GM18499 (cell line): ENCODE measurements around the gene ZNF646.
"Not testable (repeated sequence)": the region's sequence is repeated elsewhere in the genome, so short reads cannot be mapped to it uniquely, and the experiment has no call there.

ENCODE experiments used
- ATAC-seq: cut with Tn5 transposase; IDR thresholded peaks from one replicate; pipeline ENCODE4 v1.9.1; 2021; ENCODE audit warnings: moderate number of reproducible peaks; ENCODE audit not compliant: insufficient read depth, unreplicated experiment

Gene ZNF646

DNA sequence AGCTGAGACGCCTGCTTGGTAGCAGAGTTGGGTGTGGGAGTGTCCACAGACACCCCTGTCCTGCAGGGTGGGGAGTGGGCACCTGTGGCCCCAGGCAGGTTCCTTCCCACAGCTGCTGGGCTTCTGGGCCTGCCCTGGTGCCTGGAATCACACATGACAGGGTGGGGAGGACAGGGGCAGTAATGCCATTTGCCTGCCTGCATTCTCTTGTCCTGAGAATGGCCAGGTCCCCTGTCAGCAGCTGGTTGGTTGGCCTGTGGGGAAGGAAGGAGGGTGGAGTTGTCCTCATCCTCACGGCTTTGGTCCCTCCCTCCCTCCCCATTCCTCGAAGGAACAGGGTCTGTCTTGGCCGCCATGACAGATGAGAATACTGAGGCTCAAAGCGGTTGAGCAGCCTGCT, 9.3 kb downstream of the ZNF646 start:
- ATAC-seq: no peak

DNA sequence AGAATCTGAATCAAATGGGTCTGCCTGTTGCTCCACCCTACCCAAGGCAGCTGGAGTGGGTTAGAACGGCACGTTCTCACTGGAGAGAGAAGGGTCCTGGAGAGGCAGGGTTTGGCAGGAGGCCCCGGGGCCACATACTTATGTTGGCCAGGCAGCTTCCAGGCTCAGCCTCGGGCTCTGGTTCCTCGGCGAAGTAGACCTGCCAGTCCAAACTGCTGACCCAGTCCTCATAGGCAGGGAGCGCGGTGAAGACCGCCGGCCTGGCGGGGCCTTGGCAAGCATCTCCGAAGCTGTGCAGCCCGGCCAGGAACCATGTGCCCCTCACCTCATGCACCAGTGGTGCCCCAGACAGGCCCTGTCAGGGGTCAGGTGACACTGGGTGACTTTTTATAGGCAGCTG, 9.8 kb downstream of the ZNF646 start:
- no peak for ATAC-seq

DNA sequence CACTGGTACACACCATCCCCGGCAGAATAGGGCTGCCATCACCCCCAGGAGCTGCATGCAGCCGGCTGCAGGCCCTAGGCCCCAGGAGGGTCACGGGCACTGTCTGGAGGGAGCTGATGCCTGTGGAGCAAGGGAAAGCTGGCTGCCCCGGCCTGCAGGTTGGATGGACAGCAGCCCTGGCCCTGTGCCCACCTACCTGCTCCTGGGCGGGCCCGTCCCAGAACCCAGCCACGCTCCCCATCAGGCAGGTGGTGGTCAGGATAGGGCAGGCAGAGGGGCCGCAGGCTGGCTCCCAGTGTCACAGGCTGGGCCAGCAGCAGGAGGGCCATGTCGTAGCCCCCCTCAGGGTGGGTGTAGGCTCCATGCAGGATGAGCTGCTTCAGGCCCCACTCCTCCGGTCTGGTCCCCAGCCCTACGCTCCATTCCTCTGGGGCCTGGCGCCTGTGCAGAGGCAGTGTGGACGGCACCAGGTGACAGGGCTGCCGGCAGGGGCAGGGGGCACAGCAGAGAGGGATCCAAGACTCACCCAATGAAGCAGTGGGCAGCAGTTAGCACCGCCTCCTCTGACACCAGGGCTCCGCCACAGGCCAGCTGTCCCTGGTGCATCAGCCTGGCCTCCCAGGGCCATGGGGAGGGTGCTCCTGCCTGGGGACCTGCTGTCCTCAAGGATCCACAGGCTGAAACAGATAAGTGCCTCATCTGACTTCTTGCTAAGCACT, 10.5 kb downstream of the ZNF646 start:
- no peak for ATAC-seq

DNA sequence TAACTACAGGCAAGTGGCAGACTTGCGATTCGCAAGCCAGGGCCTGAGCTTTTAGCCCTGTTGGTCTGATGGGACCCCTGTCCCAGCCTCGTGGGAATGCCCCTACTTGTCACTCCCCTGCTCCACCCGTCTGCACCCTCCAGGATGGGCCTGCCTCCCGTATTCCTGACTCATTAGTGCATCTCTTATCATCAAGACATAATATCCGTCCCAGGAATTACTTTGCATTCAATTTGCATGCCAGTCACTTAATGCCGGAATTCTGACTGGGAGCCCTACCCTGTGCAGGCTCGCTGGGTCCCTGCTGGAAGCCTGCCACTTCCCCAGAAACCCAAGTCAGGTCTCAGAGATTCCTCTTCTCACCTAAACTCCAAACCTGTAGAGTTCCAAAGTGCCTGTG, 11.2 kb downstream of the ZNF646 start:
- no peak for ATAC-seq

DNA sequence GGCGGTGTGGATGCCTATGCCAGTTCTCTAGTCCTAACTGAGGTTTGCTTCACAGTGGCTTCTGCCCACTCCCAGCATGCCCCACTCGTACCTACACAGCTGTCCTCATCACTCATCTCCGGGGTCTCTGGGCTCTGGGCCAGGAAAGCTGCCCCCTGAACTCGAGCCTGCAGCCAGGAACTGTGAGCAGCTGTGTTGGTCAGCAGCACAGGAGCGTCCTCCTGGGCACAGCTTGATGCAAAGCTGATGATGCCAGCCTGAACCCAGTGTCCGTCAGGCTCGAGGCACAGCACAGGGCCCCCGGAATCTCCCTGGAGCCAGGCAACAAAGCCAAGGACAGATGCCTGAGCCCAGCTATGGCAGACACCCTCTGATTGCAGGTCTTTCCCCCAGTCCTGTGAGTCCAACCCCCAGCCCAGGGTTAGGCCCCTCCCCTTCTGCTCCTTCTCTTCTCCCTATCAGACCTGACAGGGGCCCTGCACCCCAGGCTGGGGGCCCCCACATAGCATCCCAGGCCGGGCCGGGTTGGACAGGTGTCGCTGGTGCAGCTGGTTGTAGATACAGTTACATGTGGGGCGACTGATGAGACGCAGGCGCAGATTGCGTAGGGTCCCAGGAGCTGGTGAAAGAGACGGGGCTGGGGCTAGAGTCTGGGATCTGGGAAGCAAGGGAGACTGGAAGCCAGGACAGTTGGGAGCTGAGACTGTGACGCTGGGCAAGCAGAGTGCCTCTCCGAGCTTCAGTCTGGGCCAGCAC, 11.8 kb downstream of the ZNF646 start:
- ATAC-seq: no peak

DNA sequence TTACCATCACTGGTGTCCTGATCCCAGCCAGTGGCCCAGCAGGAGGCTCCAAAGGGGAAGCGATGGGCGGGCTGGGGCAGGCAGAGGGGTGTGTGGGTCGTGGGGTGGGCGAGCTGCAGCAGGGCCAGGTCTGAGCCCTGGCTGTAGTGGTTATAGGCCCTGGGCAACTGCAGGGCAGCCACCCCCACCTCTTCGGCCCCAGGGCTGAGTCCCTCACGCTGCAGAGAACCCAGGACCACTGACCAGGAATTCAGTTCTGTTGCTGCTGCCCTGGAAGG, 12.3 kb downstream of the ZNF646 start:
- ATAC-seq: no peak

DNA sequence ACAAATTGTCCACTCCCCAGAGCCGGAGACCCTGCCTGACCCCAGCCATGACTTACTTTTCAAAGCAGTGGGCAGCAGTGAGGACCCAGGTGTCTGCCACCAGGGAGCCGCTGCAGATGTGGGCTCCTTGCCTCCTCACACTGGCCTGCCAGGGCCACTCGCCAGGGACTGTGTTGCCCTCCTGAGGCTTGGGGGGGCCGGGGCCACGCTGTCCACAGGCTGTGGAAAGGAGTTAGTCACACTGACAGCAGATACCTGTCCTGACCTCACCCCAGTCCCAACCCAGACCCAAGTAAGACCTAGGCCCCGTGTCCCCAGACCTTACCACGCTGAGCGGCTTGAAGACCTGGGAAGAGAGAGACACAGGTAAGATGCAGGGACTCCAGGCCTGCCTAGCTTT, 13.3 kb downstream of the ZNF646 start:
- no peak for ATAC-seq

DNA sequence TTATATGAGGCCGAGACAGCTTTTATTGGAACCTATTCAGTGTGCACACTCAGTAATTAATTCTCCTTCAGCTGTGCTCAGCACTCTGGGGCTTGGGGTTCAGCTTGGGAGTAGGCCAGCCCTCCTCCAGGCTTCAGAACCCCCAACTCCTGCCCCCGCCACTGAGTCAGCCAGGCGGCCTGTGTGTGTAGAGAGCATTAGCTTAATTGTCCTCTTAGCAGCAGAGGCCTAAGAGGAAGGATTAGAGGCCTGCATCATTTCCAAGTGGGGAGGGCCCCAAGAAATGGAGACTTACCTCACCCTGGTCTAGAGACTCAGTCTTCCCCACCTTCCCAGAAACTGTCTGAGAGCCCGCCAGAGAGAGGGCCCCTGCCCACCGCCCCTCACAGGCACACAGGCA, 13.7 kb downstream of the ZNF646 start:
- no peak for ATAC-seq

DNA sequence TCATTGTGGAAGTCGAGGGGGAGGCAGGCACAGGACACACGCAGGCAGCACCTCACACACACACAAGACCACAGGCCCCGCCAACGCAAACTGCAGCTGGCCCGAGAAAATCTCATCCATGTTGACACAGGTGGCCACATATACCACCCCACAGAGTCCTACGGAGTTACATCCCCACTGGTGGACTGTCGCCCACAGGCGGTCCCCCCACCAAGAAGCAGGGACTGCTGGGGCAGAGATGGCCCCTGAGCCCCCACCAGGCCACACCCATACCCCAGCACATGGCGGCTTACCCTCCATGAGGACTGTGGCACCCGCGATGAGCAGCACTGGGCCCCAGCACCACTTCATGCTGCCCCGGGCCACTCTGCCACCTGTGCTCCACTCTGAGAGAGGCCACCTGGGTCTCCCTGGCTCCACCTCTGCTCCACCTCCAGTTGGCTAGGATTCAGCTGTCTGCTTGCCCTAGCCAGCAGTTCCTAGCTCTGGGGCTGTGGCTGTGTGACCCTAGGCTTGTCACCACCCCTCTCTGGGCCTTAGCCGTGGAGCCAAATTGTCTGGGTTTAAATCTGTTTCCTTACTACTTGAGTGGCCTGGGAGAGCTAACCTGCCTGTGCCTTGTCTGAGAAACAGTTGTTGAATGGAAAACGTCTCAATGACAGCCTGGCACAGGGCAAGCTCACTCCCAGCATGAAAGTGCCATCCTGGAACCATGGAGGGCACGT, 14.4 kb downstream of the ZNF646 start, which contains the start of gene PRSS53:
PRSS53 (minus strand) TSS at position 485 of the 725 bp plus-strand sequence; CDS start at position 351, 134 bp downstream.
- ATAC-seq: no peak

DNA sequence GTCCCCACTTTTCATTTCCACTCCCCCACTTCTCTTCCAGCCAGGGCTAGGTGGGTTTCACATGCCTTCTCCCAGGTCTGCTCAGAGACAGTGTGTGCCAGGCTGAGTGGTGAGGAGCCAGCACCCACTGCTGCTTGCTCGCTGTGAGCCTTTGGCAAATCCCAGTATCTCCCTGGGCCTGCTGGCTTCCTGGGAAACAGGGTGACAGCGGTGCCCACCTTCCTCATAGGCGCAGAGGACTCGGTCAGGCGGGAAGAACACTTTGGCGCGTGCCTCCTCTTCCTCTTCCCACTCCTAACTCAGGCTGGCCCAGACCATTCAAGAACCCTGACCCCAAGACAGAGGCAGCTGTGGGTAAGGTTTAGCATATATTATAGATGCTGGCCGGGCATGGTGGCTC, 15.0 kb downstream of the ZNF646 start:
- no peak for ATAC-seq

DNA sequence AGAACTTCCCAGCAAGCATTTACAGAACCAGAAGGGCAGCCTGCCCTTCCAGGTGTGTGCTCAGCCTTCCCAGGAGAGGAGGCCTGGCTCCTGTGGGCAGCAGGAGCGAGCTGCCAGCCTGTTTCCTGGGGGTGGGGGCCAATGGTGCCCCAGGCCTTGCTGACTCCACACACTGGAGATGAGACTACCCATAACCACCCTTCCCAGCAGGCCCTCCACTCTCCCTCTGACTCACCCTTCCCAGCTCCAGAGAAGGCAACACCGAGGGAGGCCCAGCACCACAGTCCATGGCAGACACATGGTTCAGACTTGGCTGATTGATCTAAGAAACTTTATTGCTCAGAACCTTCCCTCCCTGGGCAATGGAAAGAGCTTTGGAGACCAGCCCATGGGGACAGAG, 16.3 kb downstream of the ZNF646 start:
- no peak for ATAC-seq

DNA sequence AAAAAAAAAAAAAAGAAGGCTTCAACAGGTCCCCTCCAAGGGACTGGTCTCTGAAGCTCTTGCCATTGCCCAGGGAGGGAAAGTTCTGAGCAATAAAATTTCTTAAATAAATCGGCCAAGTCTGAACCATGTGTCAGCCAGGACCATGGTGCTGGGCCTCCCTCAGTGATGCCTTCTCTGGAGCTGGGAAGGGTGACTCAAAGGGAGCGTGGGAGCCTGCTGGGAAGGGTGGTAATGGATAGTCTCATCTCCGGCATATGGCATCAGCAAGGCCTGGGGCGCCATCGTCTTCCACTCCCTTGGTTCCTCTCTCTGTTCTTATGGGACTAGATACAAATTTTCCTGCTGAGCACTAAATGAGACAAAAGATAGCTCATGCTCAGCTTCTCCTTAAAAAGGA, 18.1 kb downstream of the ZNF646 start:
- no peak for ATAC-seq

DNA sequence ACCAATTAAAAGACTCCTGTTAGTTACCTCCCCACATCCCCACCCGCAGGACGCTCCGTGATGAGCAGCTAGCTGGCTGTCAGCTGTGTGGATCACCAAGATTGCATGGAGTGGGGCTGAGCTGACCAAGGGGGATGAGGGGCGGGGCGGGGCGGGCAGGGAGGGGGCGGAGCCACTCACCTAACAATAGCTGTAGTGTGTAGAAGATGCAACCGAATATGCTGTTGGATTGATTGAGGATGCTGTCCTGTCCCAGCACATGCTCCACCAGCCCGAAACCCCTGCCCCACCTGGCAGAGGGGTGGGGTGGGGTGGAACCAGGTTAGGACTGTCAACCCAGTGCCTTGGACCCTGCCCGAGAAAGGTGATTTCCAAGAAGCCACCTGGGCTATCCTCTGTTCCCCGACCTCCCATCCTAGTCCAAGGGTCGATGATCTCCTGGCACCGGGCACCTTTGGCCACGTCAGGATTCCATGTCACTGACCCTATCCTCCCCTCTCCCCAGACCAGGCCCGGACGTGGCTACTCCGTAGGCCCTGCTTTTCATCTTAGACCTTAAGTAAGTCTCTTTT, 19.0 kb downstream of the ZNF646 start:
- ATAC-seq: no peak

DNA sequence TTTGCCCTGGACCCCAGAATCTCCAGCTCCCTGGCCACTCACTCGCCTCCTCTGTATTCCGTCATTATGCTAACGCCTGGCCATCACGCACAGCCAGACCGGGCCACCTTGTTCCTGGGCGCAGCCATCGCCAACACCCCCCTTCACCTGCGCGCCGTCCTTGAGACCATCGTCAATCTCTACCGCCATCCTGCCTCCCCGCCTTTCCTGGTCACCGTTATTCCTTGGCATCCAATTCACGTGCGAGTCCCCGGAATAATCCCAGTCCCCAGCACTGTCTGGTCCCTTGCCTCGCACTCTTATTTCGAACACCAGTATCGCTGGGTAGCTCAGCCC, 19.8 kb downstream of the ZNF646 start:
- no peak for ATAC-seq

DNA sequence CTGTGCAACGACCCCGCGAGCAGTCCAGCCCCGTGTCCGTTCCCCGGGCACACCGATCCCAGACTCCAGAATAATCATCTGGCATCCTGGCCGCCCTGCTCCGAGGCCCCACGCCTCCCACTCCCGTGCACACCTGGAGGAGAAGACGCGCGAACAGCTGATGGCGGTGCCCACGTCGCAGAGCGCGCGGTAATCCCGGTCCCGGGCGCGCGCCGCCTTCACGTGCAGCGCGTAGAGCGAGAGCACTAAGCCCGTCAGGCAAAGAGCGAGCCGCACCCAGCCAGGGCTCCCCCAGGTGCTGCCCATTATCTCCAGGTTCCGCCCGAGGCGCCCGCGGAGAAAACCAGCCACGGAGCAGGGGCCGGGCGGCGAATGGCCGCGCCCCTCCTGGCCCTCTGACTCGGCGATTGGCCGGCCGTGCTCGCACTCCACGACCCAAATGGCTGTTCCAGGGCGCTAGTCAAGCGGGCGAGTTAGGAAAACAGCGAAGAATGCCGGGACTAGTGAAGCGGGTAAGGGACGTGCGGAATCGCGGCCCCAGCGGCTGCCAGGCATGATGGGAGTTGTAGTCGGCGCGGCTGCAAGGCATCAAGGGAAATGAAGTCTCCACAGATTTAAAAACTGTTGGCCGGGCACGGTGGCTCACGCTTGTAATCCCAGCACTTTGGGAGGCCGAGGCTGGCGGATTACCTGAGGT, 20.4 kb downstream of the ZNF646 start, which contains the start of gene VKORC1:
VKORC1 (minus strand) TSS at position 374 of the 697 bp plus-strand sequence; CDS start at position 306, 68 bp downstream.
- peak; percentile 59 for ATAC-seq

DNA sequence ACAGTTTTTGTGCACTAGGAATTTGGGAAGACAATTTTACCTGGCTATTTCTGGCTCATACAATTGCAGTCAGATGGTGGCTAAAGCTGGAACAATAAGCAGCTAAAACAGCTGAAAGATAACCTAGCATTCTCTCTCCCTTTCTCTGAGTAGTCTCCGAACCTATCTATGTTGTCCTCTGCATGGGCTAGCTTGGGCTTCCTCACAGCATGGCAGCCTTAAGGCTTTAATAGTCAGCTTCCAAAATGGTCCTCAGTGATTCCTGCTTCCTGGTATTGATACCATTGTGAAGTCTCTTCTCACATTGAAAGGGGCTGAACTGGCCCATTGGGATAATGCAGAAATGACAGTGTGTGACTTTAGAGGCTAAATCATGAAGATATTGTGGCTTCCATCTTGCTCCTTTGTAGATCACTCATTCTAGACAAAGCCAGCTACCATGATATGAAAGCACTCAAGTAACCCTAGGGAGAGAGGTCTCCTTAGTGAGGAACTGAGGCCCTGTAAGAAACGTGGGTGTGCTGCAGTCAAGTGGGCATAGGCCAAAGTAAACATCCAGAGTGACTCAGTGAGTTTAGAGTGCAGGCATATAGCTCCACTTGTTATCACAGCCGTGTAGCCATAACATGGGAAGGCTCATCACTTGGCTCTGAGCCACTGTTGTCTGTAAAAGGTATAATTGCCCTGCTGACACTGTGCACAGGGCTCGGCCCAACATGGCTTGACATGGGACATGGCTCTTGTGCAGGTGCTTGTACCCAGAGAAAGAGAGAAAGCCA, 25.8 kb downstream of the ZNF646 start:
- no peak for ATAC-seq

DNA sequence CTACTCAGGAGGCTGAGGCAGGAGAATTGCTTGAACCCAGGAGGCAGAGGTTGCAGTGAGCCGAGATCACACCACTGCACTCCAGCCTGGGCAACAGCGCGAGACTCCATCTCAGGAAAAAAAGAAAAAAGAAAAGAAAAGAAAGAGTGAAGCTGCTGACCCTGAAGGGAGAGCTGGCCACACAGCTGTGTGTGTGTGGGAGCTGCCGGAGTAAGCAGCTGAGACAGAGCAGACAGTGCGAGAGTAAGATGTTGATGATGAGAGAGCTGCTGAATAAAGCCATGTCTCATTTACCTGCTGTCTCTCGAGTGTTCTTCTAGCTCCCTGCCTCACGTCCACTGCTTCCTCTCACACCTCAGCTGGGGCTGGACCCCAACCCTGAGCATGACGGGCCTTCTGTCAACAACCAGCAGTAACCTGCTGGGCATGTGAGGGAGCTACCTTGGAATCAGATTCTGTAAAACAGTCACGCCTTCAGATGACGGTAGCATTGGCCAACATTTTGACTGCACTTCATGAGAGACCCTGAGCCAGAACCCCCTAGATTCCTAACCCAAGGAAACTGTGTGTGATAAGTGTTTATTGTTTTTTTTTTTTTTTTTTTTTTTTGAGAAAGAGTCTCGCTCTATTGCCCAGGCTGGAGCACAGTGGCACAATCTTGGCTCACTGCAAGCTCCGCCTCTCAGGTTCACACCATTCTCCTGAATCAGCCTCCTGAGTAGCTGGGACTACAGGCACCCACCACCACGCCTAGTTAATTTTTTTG, 26.8 kb downstream of the ZNF646 start:
- ATAC-seq: not testable (repeated sequence)

DNA sequence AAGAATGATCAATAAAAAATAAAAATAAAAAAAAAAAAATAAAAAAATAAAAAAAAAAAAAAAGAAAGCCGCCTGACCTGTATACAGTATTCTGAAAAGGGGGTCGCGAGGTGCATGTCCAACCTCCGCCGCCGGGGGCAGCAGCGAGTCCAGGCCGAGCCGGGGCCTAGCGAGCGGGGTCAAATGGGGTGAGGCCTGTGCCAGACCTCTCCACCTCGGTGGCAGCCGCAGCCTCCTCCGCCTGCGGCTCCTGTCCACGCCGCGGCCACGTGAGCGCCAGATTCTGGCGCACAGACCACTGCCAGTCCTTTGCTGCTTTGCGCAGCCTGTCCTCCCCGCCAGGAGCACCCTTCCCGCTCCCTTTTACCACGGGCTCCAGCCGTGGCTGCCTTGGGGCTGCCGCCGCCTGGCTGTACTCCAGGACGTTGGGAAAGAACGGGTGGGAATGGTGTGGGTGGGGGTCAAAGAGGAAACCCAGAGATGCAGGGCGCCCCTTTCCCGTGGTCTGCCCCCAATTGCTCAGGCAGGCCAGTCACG, 31.5 kb downstream of the ZNF646 start:
- ATAC-seq: no peak
